Measurements from ENCODE around the gene EMP3.
A peak's percentile ranks its signal among the peaks of the same experiment; 100 is the strongest.
"Not testable (repeated sequence)": the region's sequence is repeated elsewhere in the genome, so short reads cannot be mapped to it uniquely, and the experiment has no call there.

Gene EMP3

GRCh38 chr19:48325265-48325910, at the start of gene EMP3:
Gene EMP3, plus strand, starts transcription at chr19:48325552. Its CDS starts 1,293 bp downstream, at chr19:48326845.
- DNase-seq (ENCODE audit: low spot score), result peak; percentile 89

- DNase-seq (ENCODE audit: low spot score), result no peak
These were observed 45.6 kb upstream of the EMP3 start for GRCh38 chr19:48279747-48280146.

- DNase-seq (ENCODE audit: low spot score), result no peak
These were observed 41.4 kb upstream of the EMP3 start for GRCh38 chr19:48283908-48284307.

GRCh38 chr19:48284896-48285295, 40.5 kb upstream of the EMP3 start:
- no peak for DNase-seq (ENCODE audit: low spot score)

- no peak for DNase-seq (ENCODE audit: low spot score)
These were observed 37.6 kb upstream of the EMP3 start for GRCh38 chr19:48287748-48288147.

- no peak for DNase-seq (ENCODE audit: low spot score)
These were observed 35.0 kb upstream of the EMP3 start for GRCh38 chr19:48290401-48290770.

GRCh38 chr19:48290771-48291488, 34.4 kb upstream of the EMP3 start:
- peak; percentile 53 for DNase-seq (ENCODE audit: low spot score)

GRCh38 chr19:48291489-48291815, 33.9 kb upstream of the EMP3 start:
- not testable (repeated sequence) for DNase-seq (ENCODE audit: low spot score)

- DNase-seq (ENCODE audit: low spot score), result no peak
These were observed 32.6 kb upstream of the EMP3 start for GRCh38 chr19:48292798-48293197.

- no peak for DNase-seq (ENCODE audit: low spot score)
These were observed 29.9 kb upstream of the EMP3 start for GRCh38 chr19:48295458-48295857.

GRCh38 chr19:48296963-48297734, 28.2 kb upstream of the EMP3 start:
- no peak for DNase-seq (ENCODE audit: low spot score)

- no peak for DNase-seq (ENCODE audit: low spot score)
These were observed 27.4 kb upstream of the EMP3 start for GRCh38 chr19:48297975-48298374.

- DNase-seq (ENCODE audit: low spot score), result no peak
These were observed 23.3 kb upstream of the EMP3 start for GRCh38 chr19:48301886-48302599.

GRCh38 chr19:48302600-48302959, 22.8 kb upstream of the EMP3 start:
- DNase-seq (ENCODE audit: low spot score), result no peak

- no peak for DNase-seq (ENCODE audit: low spot score)
These were observed 22.0 kb upstream of the EMP3 start for GRCh38 chr19:48303367-48303766.

- DNase-seq (ENCODE audit: low spot score), result no peak
These were observed 21.5 kb upstream of the EMP3 start for GRCh38 chr19:48303866-48304265.

GRCh38 chr19:48308631-48309586, 16.4 kb upstream of the EMP3 start:
- no peak for DNase-seq (ENCODE audit: low spot score)

- not testable (repeated sequence) for DNase-seq (ENCODE audit: low spot score)
These were observed 15.6 kb upstream of the EMP3 start for GRCh38 chr19:48309731-48310130.

- DNase-seq (ENCODE audit: low spot score), result no peak
These were observed 15.1 kb upstream of the EMP3 start for GRCh38 chr19:48310227-48310626.

- DNase-seq (ENCODE audit: low spot score), result no peak
These were observed 14.0 kb upstream of the EMP3 start for GRCh38 chr19:48311384-48311783.

- no peak for DNase-seq (ENCODE audit: low spot score)
These were observed 9.6 kb upstream of the EMP3 start for GRCh38 chr19:48315712-48316111.

GRCh38 chr19:48317708-48317960, 7.7 kb upstream of the EMP3 start:
- DNase-seq (ENCODE audit: low spot score), result not testable (repeated sequence)

Data from CD4-positive, alpha-beta T cell treated with Interleukin-2 at 100 ng/mL for 4 hours (primary cell).